RPMI7951 (cell line): ENCODE data around the gene TMEM43. TPM values are rescaled to one million over a fixed set of nuclear protein-coding genes. Genes with fewer than 3 reads are reported as not detected.

Experiments
- DNase-seq: peaks from one replicate; pipeline ENCODE4 v3.0.0-alpha.2; 2012; ENCODE audit warnings: low read depth
- total RNA-seq: library from RNA; depleted of rRNA; stranded (reverse); fragments of >200 nt; shearing (Covaris generic); gene quantifications from 2 replicates; pipeline ENCODE4 v1.2.3, GENCODE V29; 2014

The TMEM43 gene
- total RNA-seq, 1 experiment from 2014 or later, result 114 TPM

DNA sequence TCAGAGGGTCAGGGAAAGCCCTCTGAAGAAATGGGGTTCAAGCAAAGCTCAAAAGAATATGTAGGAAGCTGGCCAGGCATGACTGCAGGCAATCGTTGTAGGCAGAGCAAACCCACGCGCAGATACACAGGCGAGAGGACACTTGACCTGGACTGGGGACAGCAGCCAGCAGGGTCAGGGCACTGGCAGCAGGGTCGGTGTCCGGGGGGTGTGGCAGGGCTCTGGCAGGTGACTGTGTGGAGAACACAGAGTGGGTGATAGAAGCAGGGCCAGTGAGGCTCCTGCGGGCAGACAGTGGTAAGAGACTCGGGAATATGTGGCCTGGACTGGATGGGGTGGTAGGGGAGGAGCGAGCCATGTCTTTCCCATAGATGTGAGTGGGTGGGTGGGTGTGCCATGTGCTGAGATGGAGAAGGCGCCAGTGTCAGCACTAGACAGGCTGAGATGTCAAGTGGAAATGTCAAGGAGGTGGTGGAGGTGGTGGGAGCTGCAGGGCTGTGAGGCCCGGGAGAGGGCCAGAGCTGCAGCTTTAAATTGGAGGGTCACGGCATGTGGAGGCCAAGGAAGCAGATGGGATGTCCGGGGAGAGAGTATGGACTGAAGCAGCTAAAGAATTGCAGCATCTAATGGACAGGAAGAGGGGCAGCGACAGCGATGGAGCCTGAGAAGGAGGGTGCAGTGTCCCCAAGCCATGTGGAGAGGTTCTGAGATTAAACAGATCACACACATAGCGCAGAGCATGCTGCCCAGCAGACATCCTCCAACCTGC lies 13.4 kb downstream of the TMEM43 start:
- DNase-seq, result no peak

DNA sequence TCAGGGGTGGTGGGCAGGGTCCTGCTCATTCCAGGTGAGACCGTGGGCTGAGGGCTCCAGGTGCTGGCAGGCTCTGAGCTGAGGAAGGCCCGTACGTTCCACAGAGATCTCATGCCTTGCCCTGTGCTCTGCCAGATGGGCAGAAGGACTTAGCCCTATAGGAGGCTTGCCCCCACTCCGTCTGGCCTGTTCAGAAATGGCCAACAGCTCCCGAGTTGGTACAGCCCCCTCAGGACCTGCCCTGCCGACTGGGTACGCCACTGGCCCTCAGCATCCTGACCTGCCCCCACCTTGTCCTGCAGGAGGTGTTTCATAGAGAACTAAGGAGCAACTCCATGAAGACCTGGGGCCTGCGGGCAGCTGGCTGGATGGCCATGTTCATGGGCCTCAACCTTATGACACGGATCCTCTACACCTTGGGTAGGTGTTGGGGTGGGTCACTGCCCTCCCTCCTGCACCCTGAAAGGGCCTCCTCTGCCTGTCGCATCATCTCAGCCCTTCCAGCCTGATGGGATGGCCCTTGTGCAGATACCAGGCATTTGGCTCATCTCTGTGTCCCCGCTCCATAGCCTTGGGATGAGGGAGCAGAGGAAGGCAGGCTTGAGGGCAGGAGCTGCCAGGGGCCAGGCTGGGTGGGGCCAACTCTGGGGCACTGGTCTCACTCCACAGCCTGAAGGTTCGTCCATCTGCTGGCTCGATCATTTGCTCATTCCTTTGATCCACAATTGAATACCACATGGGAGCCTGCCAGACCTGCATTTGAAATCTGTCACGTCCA lies 14.2 kb downstream of the TMEM43 start:
- no peak for DNase-seq

DNA sequence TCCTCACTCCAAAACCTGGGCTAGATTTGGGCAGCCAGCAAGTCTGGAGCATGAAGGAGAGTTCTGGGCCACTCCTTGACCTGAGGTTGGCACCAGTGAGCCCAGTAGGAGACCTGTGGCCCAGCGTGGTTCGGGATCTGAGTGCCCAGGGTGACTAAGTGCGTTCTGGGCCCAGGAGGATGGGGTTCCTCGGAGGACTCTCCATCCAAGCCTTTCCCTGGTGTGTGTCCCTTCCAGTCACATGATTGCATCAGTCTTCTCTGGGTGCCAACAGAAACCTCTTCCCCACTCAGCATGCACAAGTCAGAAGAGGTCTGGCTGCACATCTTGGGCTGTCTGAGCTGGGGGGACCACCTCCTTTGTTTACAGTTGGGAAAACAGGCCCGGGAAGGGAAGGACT lies 14.9 kb downstream of the TMEM43 start:
- DNase-seq, result no peak

DNA sequence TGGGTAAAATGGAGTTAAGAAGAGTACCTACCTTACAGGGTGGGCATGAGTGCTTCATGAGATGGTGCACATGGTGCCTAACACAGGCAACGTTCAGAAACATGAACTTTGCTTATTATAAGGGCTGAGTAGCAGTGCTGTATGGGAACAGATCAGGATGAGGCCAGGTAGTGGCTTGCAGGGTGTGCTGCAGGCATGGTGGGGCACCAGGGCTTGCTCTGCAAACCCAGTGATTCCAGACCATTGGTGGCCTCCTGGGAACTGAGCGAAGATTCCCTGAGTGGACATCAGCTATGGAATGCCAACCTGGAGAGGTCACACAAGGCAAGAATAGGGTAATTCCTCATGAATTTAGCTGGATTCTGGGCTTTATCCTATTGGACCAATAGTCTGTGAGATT lies 15.8 kb downstream of the TMEM43 start:
- DNase-seq, result no peak

DNA sequence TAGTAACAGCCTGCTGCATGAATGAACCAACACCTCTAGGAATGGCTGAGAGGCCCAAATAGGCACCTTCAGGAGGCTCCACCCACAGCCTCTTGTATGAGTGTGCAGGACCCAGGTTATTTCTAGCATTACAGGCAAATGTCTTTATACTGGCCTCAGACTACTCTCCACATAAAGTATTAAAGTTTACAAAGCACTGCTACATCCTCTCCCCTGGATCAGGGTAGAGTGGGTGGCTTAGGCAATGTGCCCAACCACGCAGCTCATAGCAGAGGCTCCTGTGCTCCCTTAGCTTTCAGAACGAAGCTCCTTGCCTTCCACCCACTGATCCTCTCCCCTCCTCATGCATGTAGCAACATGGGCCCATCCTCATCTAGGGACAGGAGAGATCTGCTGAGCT lies 16.3 kb downstream of the TMEM43 start:
- DNase-seq, result no peak

DNA sequence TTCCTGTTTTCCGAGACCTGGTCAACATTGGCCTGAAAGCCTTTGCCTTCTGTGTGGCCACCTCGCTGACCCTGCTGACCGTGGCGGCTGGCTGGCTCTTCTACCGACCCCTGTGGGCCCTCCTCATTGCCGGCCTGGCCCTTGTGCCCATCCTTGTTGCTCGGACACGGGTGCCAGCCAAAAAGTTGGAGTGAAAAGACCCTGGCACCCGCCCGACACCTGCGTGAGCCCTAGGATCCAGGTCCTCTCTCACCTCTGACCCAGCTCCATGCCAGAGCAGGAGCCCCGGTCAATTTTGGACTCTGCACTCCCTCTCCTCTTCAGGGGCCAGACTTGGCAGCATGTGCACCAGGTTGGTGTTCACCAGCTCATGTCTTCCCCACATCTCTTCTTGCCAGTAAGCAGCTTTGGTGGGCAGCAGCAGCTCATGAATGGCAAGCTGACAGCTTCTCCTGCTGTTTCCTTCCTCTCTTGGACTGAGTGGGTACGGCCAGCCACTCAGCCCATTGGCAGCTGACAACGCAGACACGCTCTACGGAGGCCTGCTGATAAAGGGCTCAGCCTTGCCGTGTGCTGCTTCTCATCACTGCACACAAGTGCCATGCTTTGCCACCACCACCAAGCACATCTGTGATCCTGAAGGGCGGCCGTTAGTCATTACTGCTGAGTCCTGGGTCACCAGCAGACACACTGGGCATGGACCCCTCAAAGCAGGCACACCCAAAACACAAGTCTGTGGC lies 16.9 kb downstream of the TMEM43 start:
- DNase-seq, result no peak

DNA sequence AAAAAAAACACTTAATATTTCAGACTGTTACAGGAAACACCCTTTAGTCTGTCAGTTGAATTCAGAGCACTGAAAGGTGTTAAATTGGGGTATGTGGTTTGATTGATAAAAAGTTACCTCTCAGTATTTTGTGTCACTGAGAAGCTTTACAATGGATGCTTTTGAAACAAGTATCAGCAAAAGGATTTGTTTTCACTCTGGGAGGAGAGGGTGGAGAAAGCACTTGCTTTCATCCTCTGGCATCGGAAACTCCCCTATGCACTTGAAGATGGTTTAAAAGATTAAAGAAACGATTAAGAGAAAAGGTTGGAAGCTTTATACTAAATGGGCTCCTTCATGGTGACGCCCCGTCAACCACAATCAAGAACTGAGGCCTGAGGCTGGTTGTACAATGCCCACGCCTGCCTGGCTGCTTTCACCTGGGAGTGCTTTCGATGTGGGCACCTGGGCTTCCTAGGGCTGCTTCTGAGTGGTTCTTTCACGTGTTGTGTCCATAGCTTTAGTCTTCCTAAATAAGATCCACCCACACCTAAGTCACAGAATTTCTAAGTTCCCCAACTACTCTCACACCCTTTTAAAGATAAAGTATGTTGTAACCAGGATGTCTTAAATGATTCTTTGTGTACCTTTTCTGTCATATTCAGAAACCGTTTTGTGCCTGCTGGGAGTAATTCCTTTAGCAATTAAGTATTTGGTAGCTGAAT lies 17.9 kb downstream of the TMEM43 start:
- peak; percentile 17 for DNase-seq

DNA sequence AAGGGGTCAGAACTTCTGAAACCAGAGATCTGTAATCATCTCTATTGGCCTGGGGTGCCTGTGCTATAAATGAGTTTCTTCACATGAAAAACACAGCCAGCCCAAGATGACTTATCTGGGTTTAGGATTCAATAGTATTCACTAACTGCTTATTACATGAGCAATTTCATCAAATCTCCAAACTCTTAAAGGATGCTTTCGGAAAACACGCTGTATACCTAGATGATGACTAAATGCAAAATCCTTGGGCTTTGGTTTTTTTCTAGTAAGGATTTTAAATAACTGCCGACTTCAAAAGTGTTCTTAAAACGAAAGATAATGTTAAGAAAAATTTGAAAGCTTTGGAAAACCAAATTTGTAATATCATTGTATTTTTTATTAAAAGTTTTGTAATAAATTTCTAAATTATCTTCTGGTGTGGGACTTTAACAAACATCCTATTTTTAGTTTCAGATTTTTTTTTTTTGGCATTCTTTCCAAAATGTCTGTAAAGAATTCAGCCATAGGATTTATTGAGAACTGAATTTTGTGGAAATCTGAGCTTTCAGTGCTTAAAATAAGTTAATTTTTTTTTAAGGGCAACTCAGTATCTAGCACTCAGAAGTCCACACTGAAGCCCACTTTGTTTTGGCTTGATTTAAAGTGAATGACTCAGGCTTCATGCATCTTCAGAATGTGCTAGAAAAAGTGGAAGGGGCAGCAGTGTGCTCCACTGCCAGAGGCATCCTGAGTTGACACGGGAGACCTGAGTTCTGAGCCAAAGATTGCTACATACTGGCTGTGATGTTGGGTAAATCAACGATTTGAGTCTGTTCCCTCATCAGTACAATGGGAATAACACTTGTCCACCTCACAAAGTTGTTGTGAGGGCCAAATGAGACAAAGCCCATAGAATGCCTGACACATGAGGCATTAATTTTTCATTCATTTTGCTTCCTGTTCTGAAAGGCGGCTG lies 18.7 kb downstream of the TMEM43 start:
- DNase-seq, result peak; percentile 95

DNA sequence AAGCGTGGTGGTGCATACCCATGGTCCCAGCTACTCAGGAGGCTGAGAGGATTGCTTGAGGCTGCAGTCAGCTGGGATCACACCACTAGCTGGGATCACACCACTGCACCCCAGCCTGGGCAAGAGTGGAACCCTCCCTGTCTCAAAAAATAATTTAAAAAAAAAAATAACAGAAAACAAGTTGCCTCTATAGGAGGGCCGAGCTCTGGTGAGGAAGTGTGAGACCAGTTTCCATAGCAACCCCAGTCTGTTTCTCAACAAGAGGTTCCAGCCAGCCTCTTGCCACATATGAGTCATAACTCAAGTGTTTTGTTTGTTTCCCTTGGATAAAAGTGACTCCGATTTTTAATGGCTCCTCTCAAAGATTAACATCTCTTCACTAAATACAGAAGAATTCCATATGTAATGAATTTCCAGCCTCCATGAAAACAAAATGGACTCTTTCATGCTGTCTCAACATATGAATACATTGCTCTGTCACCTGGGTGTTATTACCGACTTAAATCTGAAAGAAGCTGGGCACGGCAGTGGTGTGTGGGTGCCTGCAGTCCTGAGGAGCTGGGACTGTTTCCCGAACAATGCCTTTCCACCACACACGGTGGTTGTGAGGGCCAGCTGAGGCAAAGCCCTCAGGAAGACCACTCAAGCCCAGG lies 19.7 kb downstream of the TMEM43 start:
- DNase-seq, result peak; percentile 99

DNA sequence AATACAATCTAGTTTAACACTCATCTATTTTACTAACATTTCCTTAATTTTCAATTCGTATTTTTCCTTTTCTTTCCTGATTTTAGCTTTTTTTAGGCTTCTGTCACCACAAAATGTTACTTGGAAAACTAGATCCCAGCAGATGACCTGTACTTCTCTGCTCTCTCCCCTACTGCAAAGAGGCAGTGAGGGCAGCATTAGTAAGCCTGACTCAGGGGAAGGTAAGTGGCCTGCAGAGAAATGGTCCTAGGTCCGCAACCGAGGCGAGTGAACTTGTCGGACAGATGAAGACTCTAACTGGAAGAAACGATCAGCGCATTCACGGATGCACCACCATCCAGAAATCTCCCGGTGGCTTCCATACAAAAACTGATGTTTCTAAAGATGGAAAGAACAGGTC lies 20.4 kb downstream of the TMEM43 start:
- no peak for DNase-seq

DNA sequence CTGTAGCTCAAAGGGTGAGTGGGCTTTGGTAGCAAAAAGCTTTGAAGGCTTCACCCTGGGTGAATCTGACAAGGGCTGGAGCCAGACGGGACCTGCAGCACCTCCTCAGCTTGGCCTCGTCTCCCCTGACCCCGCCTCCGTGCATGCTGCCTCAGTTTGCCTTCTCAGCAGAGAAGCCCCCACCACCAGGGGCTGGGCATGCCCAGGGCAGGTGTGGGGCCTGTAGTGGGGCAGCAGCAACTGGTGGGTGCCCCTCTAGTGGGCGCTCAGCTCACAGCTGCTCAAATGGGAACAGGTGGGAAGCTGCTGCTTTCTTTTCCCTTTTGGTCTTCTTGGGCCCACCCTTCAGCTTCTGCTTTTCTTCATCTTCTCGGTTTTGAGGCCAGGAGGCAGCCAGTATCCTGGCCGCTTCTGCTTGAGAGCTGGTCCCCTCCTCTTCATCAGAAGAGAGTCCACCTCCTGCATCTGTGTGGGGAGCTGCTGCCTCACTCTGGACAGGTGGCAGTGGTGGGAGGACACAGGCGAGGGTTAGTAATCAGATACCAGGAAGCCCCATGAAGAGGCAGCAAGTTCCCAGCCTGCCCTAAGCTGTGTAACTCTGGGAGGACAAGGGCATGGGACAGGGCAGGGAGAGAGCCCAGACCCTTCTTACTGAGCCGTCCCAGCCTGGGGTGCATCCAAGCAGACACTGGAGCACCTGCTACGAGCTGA lies 21.0 kb downstream of the TMEM43 start:
- no peak for DNase-seq

DNA sequence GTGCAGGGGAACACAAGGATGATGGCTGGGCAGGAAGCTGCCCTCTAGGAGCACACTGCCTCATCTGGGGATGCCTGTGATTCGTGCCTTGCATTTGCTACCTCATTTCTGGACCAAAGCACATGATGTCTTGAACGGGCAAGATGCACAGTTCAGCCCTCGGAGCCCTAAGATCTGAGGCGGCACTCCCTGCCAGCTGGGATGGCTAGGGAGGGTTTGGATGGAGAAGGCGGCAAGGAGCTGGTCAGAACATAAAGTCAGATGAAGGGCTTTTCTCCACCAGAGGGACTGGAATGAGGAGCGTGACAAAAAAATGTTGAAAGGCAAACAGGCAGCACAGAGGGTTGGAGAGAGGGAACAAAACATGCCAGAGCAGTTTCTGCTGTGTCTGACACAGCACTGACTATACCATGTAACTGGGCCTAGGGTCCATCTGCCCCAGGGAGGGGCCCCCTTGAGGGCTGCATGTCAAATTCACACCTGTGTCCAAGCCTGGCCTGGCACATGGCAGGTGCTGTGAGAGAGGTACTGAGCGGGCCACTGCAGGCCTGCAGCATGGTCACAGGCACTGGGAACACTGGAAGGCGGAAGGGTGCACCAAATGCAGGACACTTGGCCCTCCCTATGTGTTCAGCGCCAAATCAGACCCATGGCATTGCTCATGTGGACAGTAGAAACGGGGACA lies 21.7 kb downstream of the TMEM43 start:
- no peak for DNase-seq

DNA sequence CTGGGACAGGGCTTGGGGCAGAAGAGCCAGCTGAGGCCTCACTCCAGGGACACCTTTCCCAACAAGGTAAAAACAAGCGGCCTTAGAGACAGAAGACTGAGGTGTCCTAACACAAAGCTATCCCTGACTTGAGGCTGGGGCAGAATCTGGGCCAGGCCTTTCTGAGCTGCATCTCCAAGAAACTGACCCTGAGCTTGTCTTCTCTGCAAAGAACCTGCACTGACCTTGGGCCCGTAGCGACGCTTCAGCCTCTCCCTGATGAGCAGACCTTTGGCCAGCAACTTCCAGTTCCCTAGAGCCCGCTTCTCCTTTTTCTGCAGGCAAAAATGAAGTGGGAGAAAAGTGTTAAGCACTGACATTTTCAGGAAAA lies 22.2 kb downstream of the TMEM43 start:
- no peak for DNase-seq

DNA sequence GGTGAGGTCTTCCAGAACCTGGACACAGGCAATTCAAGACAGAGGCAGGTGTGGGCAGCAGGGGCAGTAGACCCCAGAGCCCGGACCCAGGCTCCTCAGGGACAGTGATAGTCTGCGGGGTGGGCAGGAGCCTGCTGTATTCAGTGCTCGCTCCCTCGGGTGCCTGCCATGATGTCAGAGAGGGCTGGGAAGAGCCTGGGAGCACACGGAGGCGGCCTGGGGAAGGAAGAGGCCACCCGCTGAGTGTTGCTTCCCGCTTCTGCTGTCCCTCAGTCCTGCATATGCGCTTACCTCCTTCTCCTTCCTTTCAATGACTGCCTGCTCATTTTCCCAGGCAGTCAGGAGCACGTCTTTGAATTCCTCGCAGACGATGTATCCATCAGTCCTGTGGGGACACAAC lies 22.8 kb downstream of the TMEM43 start:
- no peak for DNase-seq

DNA sequence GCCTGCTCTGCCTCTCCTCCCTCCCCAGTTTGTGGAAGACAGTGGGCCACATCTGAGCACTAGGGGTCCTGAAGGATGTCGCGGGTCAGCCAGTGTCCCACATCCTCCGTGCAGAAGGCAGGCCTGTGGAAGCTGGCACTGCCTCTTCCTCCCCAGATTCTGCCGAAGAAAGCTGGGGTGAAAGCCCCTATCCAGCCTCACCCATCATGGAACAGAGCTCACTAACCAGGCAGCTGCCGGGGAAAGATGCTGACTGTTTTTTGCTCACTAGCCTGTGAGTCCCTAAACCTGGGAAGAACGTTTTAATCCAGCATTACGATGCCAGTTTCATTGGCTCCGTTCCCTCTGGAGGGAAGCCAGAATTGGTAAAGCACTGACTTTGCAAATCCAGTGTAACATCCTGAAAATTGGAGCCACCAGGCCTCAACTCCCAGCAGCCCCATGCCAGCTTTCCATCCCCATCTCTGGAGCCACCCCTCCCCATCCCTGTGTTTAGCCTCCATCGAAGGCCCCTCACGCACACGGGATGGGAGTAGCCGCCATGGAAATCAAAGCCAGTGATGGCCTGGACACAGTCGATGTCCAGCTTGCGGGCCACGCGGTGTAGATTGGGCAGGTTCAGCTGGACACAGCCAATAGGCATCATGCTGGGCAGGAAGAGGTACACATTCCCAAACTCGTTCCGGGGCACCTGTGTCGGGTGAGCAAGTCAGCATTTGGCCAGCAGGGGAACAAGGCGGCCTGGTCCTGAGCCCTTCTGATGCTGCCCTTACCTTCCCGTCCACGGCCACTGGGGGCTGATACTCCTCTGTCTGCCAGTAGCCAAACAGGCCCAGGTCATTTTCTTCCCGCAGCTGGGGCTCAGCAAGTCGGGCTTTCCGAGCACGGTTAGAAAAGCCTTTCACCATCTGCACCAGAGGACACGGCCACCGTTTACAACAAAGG lies 23.5 kb downstream of the TMEM43 start:
- no peak for DNase-seq

DNA sequence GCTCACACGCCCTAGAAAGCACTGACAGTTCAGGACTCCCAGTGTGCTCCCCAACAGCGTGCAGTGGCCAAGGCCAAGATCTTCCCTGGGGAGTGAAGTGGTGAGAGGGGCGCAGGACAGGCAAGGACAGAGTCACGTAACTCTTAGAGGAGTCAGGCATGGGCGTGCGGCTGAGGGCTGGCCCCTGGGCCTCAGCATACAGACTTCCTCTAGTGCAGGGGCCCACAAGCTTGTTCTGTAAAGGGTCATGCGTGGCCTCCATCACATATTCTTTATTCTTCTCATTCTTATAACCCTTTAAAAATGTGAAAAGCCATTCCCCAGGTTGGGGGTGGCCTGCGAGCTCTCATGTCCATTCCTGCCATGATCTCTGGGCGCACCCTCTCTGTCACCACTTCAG lies 25.2 kb downstream of the TMEM43 start:
- no peak for DNase-seq

DNA sequence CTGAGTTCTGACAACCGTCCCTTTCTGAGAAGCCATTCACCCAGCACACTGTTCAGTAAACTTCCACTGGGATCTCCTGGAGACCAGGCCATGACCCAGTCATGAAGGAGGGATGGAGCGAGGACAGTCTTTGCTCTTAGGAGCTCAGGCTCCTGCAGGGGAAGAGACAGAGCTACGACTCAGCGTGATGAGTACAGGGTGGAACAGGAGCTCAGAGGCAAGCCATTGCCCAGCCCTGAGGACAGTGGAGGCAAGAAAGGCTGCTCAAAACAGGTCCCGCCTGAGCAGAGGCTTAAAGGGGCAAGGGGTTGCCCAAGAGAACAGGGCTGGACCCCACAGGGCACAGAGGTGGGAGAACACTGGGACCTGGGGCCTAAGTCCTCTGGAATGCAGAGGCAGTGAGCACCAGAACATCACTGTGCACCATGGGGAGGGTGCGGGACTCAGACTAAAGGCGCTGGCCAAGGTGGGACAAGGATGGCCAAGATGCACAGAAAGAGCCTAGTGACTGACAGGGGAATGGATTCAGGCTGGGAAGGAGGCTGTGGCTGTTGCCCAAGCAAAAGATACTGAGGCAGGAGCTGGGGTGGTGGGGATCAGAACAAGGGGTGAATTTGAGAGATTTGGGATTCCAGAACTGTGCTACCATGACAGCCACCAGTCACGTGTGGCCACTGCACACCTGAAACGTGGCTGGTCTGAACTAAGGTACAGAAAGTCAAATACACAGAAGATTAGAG lies 25.8 kb downstream of the TMEM43 start:
- no peak for DNase-seq
